ENCODE measurements around the gene GIMAP8. TPM values are rescaled to one million over a fixed set of nuclear protein-coding genes. Genes with fewer than 3 reads are reported as not detected.
"Not testable (repeated sequence)": the region's sequence is repeated elsewhere in the genome, so short reads cannot be mapped to it uniquely, and the experiment has no call there.

GIMAP8 gene
- total RNA-seq, 1 donor from 2014 or later, result 16.2 TPM

DNA sequence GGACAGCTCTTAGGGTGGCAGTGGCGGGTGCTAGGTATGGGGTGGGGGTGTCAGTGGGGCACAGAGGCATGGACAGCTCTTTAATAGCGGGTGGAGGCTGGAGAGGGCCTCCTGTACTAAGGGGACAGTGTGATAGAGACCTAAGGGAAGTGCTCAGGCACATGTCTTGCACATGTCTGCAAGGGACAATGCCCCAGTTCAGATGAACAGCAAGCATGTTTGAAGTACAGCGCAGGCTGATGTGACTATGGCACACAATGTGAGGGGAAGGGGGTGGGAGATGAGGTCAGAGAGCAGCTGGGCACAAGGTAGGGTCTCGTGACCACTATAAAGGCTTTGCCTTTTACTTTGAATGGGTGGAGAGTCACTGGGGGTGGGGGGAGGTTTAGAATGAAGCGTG, 3.5 kb downstream of the GIMAP8 start:
- intact Hi-C loops (cut with micrococcal nuclease), result loop anchor here (10.0 kb wide), 1 partner anchor 281 kb away; the partner anchor contains the start of gene GIMAP5
- no peak for ATAC-seq
- no peak for DNase-seq

DNA sequence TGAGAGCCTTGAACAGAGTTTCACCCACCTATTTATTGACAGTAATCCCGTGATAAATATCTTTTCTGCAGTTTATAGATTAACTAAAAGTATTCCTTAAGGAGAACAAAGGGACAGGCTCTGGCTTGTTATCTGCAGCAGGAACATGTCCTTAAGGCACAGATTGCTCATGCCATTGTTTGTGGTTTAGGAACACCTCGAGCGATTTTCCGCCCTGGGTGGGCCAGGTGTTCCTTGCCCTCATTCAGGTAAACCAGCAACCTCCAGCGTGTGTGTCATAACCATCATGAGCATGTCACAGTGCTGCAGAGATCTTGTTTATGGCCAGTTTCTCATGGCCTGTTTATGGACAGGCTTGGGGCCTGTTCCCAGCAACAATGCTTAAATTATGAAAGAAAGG, 6.6 kb downstream of the GIMAP8 start:
- DNase-seq, ATAC-seq: not testable (repeated sequence)
- intact Hi-C loops (cut with micrococcal nuclease), result loop anchor here (10.0 kb wide), 1 partner anchor 278 kb away; the partner anchor contains the start of gene GIMAP5

DNA sequence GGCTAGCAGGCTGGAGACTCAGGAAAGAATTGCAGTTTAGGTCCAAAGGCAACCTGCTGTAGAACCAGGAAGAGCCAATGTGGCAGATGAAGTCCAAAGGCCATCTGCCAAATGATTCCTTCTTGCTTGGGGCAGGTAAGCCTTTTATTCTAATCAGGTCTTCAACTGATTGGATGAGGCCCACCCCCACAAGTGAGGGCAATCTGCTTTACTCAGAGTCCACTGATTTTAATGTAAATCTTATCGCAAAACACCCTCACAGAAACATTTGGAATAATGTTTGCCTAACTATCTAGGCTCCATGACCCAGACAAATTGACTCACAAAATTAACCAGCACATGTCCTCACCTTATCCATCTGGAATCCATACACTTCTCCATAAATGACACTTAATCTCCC, 7.8 kb downstream of the GIMAP8 start:
- DNase-seq (no peak), ATAC-seq (no peak)
- intact Hi-C loops (cut with micrococcal nuclease), result loop anchor here (10.0 kb wide), 1 partner anchor 277 kb away; the partner anchor contains the start of gene GIMAP5

DNA sequence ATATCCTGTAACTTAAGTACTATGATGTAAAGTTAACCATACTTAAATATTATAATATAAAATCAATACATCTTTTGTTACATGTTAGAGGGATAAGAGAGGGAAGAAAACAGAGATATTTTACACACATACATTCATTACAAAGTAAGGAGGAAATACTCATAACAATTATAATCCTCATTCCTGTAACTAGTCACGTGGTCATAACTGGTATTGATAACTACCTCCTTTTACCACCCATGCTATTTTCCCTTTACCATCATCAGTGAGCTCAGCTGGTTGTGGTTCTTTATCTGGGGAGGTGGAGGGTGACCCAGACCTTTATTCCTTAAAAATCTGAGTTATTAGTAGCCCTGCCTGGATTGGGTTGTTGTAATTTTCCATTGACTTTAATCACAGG, 8.3 kb downstream of the GIMAP8 start:
- intact Hi-C loops (cut with micrococcal nuclease), result loop anchor here (10.0 kb wide), 1 partner anchor 276 kb away; the partner anchor contains the start of gene GIMAP5
- DNase-seq, result no peak
- no peak for ATAC-seq

DNA sequence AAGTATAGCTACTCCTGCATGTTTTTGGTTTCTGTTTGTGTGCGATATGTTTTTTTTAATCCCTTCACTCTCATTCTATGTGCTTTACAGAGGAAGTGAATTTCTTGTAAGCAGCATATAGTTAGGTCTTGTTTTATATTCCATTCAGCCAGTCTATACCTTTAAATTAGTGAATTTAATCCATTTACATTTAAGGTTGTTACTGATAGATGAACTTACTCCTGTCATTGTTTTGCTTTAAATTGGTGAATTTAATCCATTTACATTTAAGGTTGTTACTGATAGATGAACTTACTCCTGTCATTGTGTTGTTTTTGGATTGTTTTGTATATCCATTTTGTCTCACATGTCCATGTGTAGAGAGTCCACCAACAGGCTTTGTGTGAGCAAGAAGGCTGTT, 11.1 kb downstream of the GIMAP8 start:
- ATAC-seq (no peak), DNase-seq (no peak)
- intact Hi-C loops (cut with micrococcal nuclease), result no loop called here

DNA sequence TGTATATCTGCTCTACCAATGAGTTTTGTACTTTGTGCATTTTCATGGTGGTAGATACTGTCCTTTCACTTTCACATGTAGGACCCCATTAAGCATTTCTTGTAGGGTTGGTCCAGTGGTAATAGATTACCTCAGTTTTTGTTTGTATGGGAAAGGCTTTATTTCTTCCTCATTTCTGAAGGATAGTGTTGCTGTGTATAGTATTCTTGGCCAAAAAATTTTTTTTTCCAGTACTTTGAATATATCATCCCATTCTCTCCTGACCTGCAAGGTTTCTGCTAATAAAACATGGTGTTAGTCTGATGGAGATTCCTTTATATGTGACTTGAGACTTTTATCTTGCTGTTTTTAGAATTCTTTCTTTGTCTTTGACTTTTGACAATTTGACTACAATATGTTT, 12.0 kb downstream of the GIMAP8 start:
- ATAC-seq (no peak), DNase-seq (no peak)
- intact Hi-C loops (cut with micrococcal nuclease), result no loop called here

DNA sequence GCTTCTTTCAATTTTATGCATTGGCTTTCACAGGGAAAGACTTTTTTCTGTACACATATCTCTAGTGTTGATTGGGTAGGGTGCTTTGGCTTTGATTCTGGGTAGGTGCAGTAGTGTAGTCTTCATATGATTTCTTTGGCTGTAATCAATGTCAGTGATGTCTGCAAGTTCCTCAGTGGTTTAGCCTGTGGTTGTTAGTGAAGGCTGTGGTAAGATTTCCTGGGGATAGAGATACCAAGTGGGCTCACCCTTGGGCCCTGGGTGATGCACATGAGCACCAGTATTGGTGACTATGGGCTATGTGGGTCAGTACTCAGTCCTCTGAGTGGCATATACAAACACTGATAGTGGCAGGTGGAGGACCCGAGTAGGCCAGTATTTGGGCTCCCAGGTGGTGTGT, 13.0 kb downstream of the GIMAP8 start:
- DNase-seq (no peak), ATAC-seq (no peak)
- intact Hi-C loops (cut with micrococcal nuclease), result no loop called here

DNA sequence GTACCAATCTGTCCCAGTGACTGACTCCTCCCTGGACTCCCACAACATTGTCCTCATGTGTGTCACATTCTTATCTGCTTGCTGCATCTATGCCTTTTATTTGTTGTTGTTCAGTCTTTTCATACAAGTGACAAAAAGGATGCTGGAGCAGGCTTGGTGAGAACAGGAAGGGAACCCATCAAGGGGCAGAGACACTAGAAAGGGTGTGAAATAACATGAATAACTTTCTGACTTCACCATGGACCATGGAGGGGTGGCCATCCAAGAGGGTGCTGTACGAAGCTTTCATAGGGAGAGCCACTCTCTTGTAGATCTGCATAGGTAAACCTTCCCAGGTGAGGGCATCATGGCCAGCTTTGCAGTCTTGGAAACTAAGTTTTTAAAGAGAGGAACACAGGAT, 14.5 kb downstream of the GIMAP8 start:
- no peak for DNase-seq
- ATAC-seq, result no peak
- intact Hi-C loops (cut with micrococcal nuclease), result no loop called here

DNA sequence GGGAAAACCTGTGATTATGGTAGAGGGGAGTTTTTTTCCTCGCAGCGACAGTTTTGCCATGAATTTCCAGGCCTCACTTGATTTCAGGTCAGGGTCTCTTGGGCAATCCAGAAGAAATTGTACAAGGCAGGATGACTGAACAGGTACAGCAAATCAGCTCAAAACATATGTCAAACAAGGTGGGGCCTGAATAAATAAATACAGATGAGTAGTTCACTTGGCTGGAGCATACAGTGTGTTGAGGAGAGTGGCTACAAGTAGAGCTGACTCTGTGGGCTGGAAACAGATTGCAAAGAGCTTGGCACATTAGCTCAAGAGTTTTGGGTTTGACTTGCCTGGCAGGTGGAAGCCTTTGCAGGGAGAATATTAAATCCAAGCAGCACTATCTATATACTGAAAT, 15.0 kb downstream of the GIMAP8 start:
- DNase-seq, result no peak
- ATAC-seq, result no peak
- intact Hi-C loops (cut with micrococcal nuclease), result no loop called here

DNA sequence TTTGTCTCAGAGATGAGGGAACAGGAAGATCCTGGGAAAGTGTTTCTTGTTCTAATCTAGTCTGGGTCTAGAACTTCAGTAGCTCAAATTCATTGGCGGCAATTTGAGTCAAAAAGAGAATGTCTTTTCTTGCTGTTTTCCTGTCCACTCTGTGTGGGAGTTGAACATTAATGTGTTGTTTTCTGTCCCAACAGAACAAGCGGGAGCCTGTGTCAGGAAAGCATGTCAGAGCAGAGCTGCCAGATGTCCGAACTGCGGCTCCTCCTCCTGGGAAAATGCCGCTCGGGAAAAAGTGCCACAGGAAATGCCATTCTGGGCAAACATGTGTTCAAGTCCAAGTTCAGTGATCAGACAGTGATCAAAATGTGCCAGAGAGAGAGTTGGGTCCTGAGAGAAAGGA, 16.0 kb downstream of the GIMAP8 start:
- no peak for DNase-seq
- peak; percentile 63 for ATAC-seq
- intact Hi-C loops (cut with micrococcal nuclease), result no loop called here

DNA sequence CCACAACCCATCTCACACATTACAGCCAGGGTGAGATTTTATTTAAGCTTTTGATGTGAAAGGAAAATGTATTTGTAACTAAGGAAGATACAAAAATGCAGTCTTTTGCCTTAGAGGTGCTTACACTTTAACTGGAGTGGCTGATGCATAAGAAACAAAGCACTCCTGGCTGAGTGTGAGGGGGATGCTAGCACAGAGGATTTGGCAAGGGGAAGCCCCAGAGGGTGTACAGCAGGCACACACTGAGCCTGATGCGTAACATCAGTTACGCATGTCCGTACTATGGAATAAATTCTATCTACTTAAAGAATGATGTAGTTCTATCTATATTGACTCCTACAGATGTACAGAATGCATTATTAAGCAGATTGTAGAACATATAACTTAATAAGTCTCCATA, 17.8 kb downstream of the GIMAP8 start:
- intact Hi-C loops (cut with micrococcal nuclease), result no loop called here
- no peak for DNase-seq
- ATAC-seq, result no peak

DNA sequence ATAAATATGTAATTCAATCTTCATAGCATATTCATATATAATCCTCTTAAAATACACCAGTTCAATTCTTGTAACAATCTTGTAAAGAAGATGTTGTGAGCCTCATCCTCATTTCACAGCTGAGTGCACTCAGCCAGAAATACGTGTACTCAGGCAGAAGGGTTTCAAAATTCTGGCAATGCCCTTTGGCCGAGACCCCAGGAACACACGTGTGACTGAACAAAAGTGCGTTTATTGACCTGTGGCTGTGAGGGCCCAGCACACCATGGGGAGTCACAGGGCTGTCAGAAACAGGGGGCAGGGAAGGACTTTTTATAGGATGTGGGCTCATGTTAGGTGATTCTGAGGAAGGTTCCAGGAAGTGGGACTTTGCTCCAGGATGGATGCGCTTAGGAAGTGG, 21.5 kb downstream of the GIMAP8 start:
- intact Hi-C loops (cut with micrococcal nuclease), result no loop called here
- ATAC-seq (no peak), DNase-seq (no peak)

DNA sequence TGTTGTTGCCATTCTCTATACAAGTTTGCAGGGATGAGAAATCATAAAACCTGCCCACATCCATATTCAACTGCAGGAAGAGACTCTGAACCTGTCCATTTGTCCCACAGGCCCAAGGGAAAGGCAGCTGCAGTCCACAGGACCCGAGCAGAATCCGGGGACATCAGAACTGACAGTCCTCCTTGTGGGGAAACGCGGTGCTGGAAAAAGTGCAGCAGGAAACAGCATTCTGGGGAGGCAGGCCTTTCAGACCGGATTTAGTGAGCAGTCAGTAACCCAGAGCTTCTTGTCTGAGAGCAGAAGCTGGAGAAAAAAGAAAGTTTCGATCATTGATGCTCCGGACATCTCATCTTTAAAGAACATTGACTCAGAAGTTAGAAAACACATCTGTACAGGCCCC, 23.5 kb downstream of the GIMAP8 start:
- DNase-seq, result no peak
- no peak for ATAC-seq
- intact Hi-C loops (cut with micrococcal nuclease), result no loop called here

DNA sequence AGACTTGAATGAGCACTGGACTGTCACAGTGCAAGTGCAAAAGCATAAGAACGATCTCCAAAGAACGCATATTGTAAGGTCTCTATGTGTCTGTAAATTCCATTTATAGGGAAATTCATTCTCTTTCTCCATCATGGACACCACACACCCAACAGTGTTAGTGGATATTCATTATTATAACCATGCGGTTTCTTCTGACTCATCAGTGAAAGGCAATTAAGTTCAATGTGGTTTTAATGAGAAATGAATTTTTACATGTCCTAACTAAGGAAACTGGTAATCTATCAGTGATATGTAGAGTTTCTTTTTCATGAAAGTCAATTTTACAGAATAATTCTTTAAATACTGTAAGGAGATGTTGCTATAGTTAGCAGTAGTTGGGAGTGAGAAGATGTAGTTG, 25.9 kb downstream of the GIMAP8 start:
- intact Hi-C loops (cut with micrococcal nuclease), result no loop called here
- ATAC-seq, result no peak

DNA sequence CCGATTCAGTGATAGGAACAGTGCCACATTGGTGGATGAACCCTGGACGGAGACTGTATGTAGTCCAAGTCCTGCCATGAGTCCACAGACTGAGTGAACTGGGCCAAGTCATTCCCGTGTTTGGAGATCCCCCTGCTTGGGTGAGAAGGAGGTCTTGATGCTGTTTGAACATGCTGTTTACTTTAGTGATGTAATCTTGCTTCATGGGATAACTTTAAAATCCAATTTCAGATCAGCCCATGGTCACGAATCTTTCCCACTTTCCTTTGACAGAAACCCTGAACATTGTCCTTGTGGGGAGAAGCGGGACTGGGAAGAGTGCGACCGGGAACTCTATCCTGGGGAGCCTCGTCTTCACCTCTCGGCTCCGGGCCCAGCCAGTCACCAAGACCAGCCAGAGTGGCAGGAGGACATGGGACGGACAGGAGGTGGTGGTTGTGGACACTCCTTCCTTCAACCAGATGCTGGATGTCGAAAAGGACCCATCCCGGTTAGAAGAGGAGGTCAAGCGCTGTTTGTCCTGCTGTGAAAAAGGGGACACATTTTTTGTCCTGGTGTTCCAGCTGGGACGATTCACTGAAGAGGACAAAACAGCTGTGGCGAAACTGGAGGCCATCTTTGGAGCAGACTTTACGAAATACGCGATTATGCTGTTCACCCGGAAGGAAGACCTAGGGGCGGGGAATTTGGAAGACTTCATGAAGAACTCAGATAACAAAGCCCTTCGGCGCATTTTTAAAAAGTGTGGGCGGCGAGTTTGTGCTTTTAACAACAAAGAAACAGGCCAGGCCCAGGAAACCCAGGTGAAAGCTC, 26.6 kb downstream of the GIMAP8 start:
- DNase-seq (no peak), ATAC-seq (no peak)
- intact Hi-C loops (cut with micrococcal nuclease), result no loop called here

More for the DNA sequence above, 25.9 kb downstream of the GIMAP8 start:
- DNase-seq, result no peak

DNA sequence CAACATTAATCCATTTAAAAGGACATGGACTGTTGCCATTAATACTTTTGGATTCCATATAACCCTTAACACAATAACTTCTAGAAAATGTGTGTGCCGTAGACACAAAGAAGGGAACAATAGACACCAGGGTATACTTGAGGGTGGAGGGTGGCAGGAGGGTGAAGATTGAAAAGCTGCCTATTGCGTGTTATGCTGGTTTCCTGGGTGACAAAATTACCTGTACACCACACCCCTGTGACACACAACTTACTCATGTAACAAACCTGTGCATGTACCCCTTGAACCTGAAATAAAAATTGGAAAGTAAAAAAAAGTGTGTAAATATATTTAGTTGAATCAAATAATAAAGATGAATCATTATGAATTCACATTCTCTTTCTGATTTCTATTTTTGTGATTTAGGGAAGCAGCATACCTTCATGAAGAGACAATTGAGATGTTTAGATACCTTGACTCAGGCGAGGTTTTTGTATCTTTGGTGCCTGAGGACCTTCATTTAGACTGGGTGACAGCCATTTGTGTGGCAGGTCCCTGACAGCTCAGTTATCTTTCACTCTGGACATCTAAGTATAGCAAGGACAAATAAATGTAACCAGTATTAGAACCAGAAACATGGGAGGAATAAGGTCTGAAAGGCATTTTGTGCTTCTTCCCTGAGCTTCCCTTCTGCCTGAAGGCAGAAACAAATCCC, 28.7 kb downstream of the GIMAP8 start:
- intact Hi-C loops (cut with micrococcal nuclease), result no loop called here
- peak; percentile 75 for ATAC-seq
- no peak for DNase-seq

DNA sequence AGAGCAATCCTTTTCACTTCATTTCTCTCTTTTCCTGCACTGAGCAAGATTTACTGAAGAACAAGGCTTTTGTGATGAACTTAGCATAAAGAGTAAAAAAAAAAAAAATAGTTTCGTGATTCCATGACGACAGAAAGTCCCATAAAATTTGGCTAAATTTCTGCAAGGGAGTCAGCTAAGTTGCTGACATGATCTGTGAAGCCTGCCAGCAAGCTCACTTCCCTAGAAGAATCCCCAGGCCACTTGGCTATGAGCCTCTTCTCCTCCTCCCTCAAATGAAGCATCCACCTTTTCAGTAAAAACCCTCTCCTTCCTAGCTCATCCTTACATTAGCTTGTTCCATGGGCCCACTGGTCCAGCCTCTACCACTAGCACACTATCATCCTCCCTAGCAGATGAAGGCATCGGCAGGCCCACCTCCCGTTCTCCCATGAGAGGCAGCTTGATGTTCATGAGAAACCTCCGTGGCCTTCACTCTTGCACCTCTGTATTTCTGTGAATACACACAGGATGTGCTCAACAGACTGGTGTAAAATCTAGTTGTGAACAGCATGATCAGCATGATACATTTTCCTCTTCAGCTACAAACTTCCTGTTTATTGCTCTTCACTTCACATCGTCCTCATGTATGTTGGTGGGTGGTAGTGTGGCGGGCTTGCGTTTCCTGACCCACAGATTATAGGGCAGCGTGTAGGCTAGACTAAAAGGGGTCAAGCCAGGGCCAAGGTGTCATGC, 30.9 kb downstream of the GIMAP8 start:
- DNase-seq (no peak), ATAC-seq (peak; percentile 17)
- intact Hi-C loops (cut with micrococcal nuclease), result no loop called here

DNA sequence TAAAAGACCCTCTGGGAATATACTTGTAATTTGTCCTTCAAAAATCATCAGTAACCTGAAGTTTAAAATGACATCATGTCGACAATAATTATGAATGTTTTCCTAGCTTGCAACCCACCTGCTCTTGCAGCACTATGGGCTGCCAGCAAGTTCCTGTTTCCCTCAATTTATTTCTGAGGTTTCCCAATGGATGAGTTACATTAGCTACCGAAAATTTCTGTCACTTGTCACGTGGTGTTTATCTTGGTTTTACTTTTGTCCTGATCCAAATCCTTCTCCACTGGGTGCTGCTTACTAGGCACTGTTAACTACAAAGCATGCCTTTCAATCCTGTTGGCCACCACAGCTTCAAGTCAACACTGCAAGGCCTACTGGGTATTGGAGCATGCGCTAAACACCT, 31.5 kb downstream of the GIMAP8 start:
- intact Hi-C loops (cut with micrococcal nuclease), result no loop called here
- no peak for ATAC-seq
- no peak for DNase-seq

DNA sequence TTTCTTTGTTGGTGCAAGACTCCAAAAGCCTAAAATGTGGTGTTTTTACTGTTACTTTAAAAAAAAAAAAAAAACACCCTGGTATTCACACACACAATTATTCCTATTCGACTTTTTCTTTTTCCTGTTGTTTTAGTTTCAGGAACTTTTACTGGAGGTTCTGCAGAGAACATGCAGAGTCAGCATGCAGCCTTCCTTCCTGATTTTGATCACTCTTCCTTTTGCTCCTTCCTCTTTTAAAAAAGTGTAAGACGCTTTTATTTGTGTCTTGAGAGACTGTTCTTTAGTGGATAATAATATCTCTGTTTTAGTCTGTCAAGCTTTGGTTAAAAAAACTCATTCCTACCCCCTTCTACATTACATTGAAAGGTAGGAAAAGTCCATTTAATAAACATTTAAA, 33.1 kb downstream of the GIMAP8 start:
- intact Hi-C loops (cut with micrococcal nuclease); DNase-seq: not testable (repeated sequence)
- peak; percentile 46 for ATAC-seq

DNA sequence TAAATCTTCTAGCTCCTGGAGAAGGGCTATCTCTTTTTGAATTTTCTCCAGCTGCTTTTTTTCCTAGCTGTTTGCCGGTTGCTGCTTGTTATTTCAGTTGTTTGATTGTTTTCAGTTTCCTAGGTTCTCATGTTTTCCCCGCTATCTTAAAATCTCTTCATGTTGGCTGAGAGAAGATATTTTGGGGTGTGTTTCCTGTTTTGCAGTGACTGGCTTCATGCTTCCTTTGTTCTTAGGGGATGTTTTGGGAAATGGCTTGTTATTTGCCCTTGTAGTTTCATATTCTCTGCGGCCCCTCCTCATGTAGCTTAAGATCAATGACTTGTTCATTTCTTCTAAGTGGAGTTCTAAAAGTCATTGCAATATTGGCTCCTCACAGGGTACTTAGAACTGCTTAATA, 33.6 kb downstream of the GIMAP8 start:
- ATAC-seq, result peak; percentile 46
- DNase-seq; intact Hi-C loops (cut with micrococcal nuclease): not testable (repeated sequence)

Measured in left ventricle myocardium superior (tissue), 1 donor.